HepG2 (cell line): ENCODE measurements around the gene COX14. TPM values are rescaled to one million over a fixed set of nuclear protein-coding genes. Genes with fewer than 3 reads are reported as not detected.

Experiments
- BORCS8-MEF2B ChIP-seq: sonication (generic); formaldehyde crosslinking; IDR thresholded peaks from 2 replicates; pipeline ENCODE4 v1.8.0; 2022; ENCODE audit warnings: mild to moderate bottlenecking, missing genetic modification reagents
- GZF1 ChIP-seq: sonication (generic); formaldehyde crosslinking; IDR thresholded peaks from 2 replicates; pipeline ENCODE4 v1.5.1; 2020; ENCODE audit warnings: mild to moderate bottlenecking, missing genetic modification reagents
- HES4 ChIP-seq: sonication (generic); formaldehyde crosslinking; IDR thresholded peaks from 2 replicates; pipeline ENCODE4 v1.9.0; 2021; ENCODE audit warnings: mild to moderate bottlenecking, missing genetic modification reagents, borderline replicate concordance
- HOXA5 ChIP-seq: sonication (generic); formaldehyde crosslinking; IDR thresholded peaks from 2 replicates; pipeline ENCODE4 v1.4.0; 2020; ENCODE audit warnings: missing genetic modification reagents
- KDM1A ChIP-seq: IDR thresholded peaks from 2 replicates; pipeline ENCODE4 v1.6.1; 2016; ENCODE audit warnings: missing compliant biosample characterization
- KMT2B ChIP-seq: IDR thresholded peaks from 2 replicates; pipeline ENCODE4 v1.6.1; 2016; ENCODE audit warnings: missing genetic modification reagents, missing compliant biosample characterization
- MED8 ChIP-seq: sonication (generic); formaldehyde crosslinking; IDR thresholded peaks from 2 replicates; pipeline ENCODE4 v1.8.1; 2023; ENCODE audit warnings: mild to moderate bottlenecking, missing genetic modification reagents; ENCODE audit not compliant: insufficient replicate concordance
- MTF2 ChIP-seq: sonication (generic); formaldehyde crosslinking; IDR thresholded peaks from 2 replicates; pipeline ENCODE4 v1.5.0; 2020; ENCODE audit warnings: missing genetic modification reagents, borderline replicate concordance
- NAIF1 ChIP-seq: sonication (generic); formaldehyde crosslinking; IDR thresholded peaks from 2 replicates; pipeline ENCODE4 v1.5.0; 2020; ENCODE audit warnings: mild to moderate bottlenecking, missing genetic modification reagents, borderline replicate concordance
- NFYB ChIP-seq: sonication (generic); formaldehyde crosslinking; IDR thresholded peaks from 2 replicates; pipeline ENCODE4 v1.4.0; 2020; ENCODE audit warnings: missing genetic modification reagents
- NFYC ChIP-seq: IDR thresholded peaks from 2 replicates; pipeline ENCODE4 v1.6.1; 2016; ENCODE audit warnings: missing genetic modification reagents, missing compliant biosample characterization
- RCOR2 ChIP-seq: IDR thresholded peaks from 2 replicates; pipeline ENCODE4 v1.6.1; 2016; ENCODE audit warnings: missing biosample characterization, missing genetic modification reagents
- SMC3 ChIP-seq: IDR thresholded peaks from 2 replicates; pipeline ENCODE4 v1.6.1; 2011; ENCODE audit warnings: low read length, improper control_type of control experiment
- TERF1 ChIP-seq: sonication (generic); formaldehyde crosslinking; IDR thresholded peaks from 2 replicates; pipeline ENCODE4 v1.8.0; 2022; ENCODE audit warnings: mild to moderate bottlenecking, missing genetic modification reagents, moderate library complexity
- ZFAT ChIP-seq: sonication (generic); formaldehyde crosslinking; conservative IDR thresholded peaks from 2 replicates; pipeline ENCODE4 v1.8.1; 2023; ENCODE audit warnings: missing genetic modification reagents, inconsistent platforms
- ZNF335 ChIP-seq: sonication (generic); formaldehyde crosslinking; IDR thresholded peaks from 2 replicates; pipeline ENCODE4 v1.4.0; 2020; ENCODE audit warnings: missing genetic modification reagents
- ZNF34 ChIP-seq: sonication (generic); formaldehyde crosslinking; IDR thresholded peaks from 2 replicates; pipeline ENCODE4 v1.4.0; 2020; ENCODE audit warnings: mild to moderate bottlenecking, missing genetic modification reagents, borderline replicate concordance
- ZNF432 ChIP-seq: sonication (generic); formaldehyde crosslinking; IDR thresholded peaks from 2 replicates; pipeline ENCODE4 v1.5.0; 2020; ENCODE audit warnings: missing genetic modification reagents, mild to moderate bottlenecking, borderline replicate concordance
- ZNF577 ChIP-seq: sonication (generic); formaldehyde crosslinking; IDR thresholded peaks from 2 replicates; pipeline ENCODE4 v1.4.0; 2020; ENCODE audit warnings: mild to moderate bottlenecking, low read depth, missing genetic modification reagents, borderline replicate concordance
- ZNF737 ChIP-seq: sonication (generic); formaldehyde crosslinking; IDR thresholded peaks from 2 replicates; pipeline ENCODE4 v1.5.0; 2020; ENCODE audit warnings: missing genetic modification reagents, mild to moderate bottlenecking, borderline replicate concordance
- ZSCAN22 ChIP-seq: sonication (generic); formaldehyde crosslinking; IDR thresholded peaks from 2 replicates; pipeline ENCODE4 v1.4.0; 2020; ENCODE audit warnings: mild to moderate bottlenecking, missing genetic modification reagents
- ZSCAN31 ChIP-seq: sonication (generic); formaldehyde crosslinking; IDR thresholded peaks from 2 replicates; pipeline ENCODE4 v1.5.0; 2020; ENCODE audit warnings: low read depth, mild to moderate bottlenecking, missing genetic modification reagents
- polyA plus RNA-seq, 8 experiments: library from polyadenylated mRNA; depleted of rRNA in 3 of 8; stranded (reverse) in 7 of 8; unstranded in 1 of 8; fragments of >200 nt; fragmentation: Illumina TruSeq in 4 of 8; extraction: Trizol in 4 of 8; gene quantifications; 2 replicates each; pipeline versions ENCODE4 v1.2.1 to v1.2.3, GENCODE V29; 2011 to 2016; ENCODE audit warnings: low read depth in 4 of 8, missing spikeins in 1 of 8, mixed read lengths in 1 of 8; ENCODE audit not compliant: insufficient read depth in 1 of 8
- total RNA-seq, 5 experiments: library from RNA; depleted of rRNA; stranded (reverse); fragments of >200 nt; fragmentation: Illumina TruSeq; extraction: Trizol; gene quantifications; 2 replicates each; pipeline ENCODE4 v1.2.3, GENCODE V29; 2016; ENCODE audit warnings: low read depth in 1 of 5
- TF ChIP-seq, protein P1 (sequence below): sonication (generic); formaldehyde crosslinking; IDR thresholded peaks from 2 replicates; pipeline ENCODE4 v1.8.0; 2022; ENCODE audit warnings: missing genetic modification reagents, mild to moderate bottlenecking, moderate library complexity, borderline replicate concordance
- TF ChIP-seq, protein P2 (sequence below): sonication (generic); formaldehyde crosslinking; conservative IDR thresholded peaks from 2 replicates; pipeline ENCODE4 v1.8.0; 2022; ENCODE audit warnings: mild to moderate bottlenecking, moderate library complexity, missing genetic modification reagents

The COX14 gene
- total and polyA plus RNA-seq, 2 of the 13 experiments (the other 11 are each of a cell fraction or from before 2014, with no cell fraction given): 53.0 to 71.6 TPM

GRCh38 chr12:50074936-50075807 is 36.9 kb upstream of the COX14 start (continued):
- TF ChIP-seq MTF2 (CRISPR knock-in tag): no peak
- TF ChIP-seq KMT2B (CRISPR knock-in tag): no peak
- TF ChIP-seq MED8: no peak
- no peak for TF ChIP-seq NFYB
- TF ChIP-seq, protein P1, sequence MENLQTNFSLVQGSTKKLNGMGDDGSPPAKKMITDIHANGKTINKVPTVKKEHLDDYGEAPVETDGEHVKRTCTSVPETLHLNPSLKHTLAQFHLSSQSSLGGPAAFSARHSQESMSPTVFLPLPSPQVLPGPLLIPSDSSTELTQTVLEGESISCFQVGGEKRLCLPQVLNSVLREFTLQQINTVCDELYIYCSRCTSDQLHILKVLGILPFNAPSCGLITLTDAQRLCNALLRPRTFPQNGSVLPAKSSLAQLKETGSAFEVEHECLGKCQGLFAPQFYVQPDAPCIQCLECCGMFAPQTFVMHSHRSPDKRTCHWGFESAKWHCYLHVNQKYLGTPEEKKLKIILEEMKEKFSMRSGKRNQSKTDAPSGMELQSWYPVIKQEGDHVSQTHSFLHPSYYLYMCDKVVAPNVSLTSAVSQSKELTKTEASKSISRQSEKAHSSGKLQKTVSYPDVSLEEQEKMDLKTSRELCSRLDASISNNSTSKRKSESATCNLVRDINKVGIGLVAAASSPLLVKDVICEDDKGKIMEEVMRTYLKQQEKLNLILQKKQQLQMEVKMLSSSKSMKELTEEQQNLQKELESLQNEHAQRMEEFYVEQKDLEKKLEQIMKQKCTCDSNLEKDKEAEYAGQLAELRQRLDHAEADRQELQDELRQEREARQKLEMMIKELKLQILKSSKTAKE (CRISPR knock-in tag): no peak; the same call in 1 of the 2 replicates
- no peak for TF ChIP-seq HES4 (CRISPR knock-in tag)
- no peak for TF ChIP-seq ZNF577 (CRISPR knock-in tag)
- TF ChIP-seq TERF1 (CRISPR knock-in tag): no peak
- TF ChIP-seq ZSCAN31 (CRISPR knock-in tag): 0 out of 2 replicates have a peak, but pooled peaks have one; percentile 19
- TF ChIP-seq NFYC (CRISPR knock-in tag): no peak
- TF ChIP-seq, protein P2, sequence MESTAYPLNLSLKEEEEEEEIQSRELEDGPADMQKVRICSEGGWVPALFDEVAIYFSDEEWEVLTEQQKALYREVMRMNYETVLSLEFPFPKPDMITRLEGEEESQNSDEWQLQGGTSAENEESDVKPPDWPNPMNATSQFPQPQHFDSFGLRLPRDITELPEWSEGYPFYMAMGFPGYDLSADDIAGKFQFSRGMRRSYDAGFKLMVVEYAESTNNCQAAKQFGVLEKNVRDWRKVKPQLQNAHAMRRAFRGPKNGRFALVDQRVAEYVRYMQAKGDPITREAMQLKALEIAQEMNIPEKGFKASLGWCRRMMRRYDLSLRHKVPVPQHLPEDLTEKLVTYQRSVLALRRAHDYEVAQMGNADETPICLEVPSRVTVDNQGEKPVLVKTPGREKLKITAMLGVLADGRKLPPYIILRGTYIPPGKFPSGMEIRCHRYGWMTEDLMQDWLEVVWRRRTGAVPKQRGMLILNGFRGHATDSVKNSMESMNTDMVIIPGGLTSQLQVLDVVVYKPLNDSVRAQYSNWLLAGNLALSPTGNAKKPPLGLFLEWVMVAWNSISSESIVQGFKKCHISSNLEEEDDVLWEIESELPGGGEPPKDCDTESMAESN (CRISPR knock-in tag): no peak
- TF ChIP-seq SMC3: peak; percentile 87
- no peak for TF ChIP-seq ZNF34 (CRISPR knock-in tag)
- TF ChIP-seq NAIF1: no peak
- no peak for TF ChIP-seq KDM1A (CRISPR knock-in tag)
- no peak for TF ChIP-seq GZF1 (CRISPR knock-in tag)
- TF ChIP-seq ZNF737 (CRISPR knock-in tag): no peak
- peak; percentile 56; the same call in 1 of the 2 replicates for TF ChIP-seq HOXA5 (CRISPR knock-in tag)
- no peak for TF ChIP-seq ZSCAN22 (CRISPR knock-in tag)
- peak; percentile 66; the same call in 1 of the 2 replicates for TF ChIP-seq BORCS8-MEF2B (CRISPR knock-in tag)
- no peak for TF ChIP-seq RCOR2
- TF ChIP-seq ZFAT (CRISPR knock-in tag): no peak
- TF ChIP-seq ZNF432 (CRISPR knock-in tag): no peak
- no peak for TF ChIP-seq ZNF335
